GM11168 (cell line): Measurements from ENCODE around the gene MAPKAP1.

ENCODE experiments used
- in situ Hi-C: fragments of 300-500 bp; cut with MboI; formaldehyde crosslinking; loops from one replicate; pipeline ENCODE4 v1.12.0; 2022; ENCODE audit warnings: low sequenced_read_pairs; ENCODE audit not compliant: unreplicated experiment

Gene MAPKAP1

DNA sequence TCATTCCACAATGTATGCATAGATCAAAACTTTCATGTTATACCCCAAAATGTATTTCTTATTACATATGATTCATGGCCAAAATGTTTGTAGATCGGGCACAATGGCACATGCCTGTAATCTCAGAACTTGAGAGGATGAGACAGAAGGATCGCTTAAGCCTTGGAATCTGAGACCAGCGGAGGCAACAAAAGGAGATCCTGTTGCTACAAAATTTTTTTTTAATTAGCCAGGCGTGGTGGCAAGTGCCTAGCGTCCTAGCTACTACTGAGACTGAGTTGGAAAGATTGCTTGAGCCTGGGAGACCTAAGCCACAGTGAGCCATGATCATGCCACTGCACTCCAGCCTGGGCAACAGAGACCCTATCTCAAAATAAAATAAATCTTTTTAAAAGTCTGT, 89.9 kb downstream of the MAPKAP1 start:
- in situ Hi-C loops: no loop called here

DNA sequence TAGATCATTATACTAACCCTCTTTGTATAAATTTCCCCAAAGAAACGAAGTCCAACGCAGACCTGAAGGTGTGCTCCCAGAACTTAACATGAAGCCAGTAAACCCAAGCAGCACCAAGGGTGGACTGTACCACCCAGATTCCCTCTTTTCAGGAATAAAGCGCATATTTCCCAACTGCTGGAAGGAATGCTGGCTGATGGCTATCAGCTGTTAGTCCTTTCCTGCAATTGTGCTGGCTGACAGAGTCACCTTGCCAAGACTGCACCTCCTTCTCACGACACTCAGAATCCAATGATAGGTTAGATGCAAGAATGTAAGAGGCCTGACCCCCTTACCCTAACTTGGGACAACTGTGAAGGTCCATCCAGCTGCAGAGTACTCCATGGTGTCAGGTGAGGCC, 93.9 kb downstream of the MAPKAP1 start:
- in situ Hi-C loops: no loop called here

DNA sequence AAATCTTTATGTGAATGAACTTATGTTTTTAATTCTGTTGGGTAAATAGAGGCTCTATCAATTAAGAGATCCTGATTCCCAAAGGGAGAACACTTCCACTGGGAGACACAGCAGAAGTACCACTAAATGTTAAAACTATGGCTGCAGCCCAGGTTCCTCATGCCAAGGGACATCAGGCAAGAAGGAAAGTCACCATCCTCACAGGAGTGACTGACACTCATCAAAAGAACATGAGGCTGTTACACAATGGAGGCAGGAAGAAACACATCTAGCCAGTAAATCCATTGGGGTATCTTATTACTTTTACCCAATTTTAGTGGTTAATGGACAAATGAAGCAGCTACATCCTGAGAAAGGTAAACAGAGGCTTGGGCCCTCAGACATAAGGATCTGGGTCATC, 94.4 kb downstream of the MAPKAP1 start:
- in situ Hi-C loops: no loop called here

GRCh38 chr9:125611121-125611765, 95.8 kb downstream of the MAPKAP1 start:
- in situ Hi-C loops: no loop called here

GRCh38 chr9:125609744-125610143, 97.3 kb downstream of the MAPKAP1 start:
- in situ Hi-C loops: no loop called here

GRCh38 chr9:125608489-125609224, 98.4 kb downstream of the MAPKAP1 start:
- in situ Hi-C loops: no loop called here

DNA sequence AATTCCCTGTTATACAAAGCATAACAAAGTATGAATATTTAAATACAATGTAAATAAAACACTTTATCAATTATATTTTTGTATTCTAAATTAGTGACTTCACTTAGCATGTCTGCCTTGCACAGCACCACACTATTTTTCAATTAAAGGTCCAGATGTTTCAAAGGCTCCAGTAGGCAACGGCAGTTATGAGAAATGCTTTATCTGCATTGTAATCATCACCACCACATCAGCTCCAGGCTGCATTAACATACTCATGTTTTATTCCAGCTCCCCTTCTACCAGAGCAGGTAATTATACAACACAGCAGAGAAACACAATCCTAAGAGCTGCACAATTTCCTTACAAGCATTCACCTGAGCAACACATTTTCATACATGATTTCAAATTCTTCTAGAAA, 102.8 kb downstream of the MAPKAP1 start:
- in situ Hi-C loops: no loop called here

DNA sequence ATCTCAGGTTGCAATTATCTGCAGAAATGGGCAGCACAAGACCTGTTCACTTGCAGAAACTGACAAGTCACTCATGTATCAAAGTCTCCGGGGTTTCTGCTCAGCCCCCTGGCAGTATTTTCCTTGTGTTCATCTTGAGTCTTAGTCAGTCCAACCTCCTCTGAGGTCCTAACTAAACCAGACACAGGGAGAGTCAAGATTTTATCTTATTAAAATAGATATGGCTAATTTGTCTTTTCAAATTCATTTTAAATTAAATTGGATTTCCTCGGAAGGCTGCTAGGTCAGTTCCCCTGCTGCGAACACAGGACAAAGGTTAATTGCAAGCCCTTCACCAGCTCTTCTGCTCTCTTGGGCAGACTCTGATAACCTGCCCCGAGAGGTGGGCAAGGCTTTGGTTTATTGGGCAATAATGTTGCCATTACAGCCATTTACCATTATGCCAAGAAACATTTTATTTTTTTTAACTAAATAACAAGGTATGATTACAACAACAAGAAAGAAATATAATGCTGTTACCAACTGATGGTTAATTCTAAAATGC, 103.5 kb downstream of the MAPKAP1 start:
- in situ Hi-C loops: no loop called here

DNA sequence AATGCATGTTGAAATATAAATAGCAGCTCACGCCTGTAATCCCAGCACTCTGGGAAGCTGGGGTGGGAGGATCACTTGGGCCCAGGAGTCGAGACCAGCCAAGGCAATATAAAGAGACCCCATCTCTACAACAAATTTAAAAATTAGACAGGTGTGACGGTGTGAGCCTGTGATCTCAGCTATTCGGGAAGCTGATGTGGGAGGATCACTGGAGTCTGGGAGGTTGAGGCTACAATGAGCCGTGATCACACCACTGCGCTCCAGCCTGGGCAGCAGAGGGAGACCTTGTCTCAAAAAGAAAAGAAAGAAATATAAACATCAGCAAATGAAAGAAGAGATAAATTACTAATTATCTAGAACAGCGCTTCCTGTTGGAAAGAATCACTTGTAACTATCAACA, 105.0 kb downstream of the MAPKAP1 start:
- in situ Hi-C loops: no loop called here

GRCh38 chr9:125600194-125600593, 106.8 kb downstream of the MAPKAP1 start:
- in situ Hi-C loops: no loop called here

DNA sequence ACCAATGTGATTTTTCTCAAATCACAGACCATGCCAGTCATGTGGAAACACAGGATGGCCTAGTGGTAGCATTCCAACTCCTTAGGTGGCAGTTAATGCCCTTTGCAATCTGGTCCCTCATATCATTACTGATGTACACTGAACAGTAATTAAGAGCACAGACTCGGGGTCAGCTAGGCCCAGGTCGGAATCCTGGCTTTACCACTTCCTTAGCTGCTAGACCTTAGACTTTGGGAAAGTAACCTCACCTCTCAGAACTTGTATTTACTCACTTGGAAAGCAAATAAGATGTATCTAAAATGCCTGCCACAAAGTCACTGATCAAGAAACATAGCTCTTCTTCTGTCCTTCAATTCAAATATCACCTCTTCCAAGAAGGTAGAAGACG, 112.8 kb downstream of the MAPKAP1 start:
- in situ Hi-C loops: no loop called here

- in situ Hi-C loops: no loop called here
These were observed 113.3 kb downstream of the MAPKAP1 start for GRCh38 chr9:125593581-125594222.

- in situ Hi-C loops: no loop called here
These were observed 115.1 kb downstream of the MAPKAP1 start for GRCh38 chr9:125591888-125592287.

GRCh38 chr9:125591245-125591644, 115.8 kb downstream of the MAPKAP1 start:
- in situ Hi-C loops: no loop called here

DNA sequence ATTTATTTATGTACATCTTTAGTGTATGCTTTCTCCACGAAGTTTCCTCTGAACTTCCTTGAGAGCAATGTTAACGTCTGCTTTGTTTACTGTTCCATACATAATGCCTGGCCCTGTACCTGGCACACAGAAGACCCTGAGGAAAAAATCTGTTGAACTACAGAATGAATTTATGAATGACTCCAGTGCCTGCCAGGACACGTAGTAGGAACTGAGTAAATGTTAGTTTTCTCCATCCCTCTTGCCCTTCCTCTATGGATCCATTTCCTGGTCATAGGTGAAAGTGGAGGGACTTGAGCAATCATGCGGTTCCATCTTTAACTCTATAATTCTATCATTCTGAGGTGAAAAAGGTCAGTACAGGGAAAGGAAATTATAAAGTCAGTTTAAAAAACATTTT, 117.7 kb downstream of the MAPKAP1 start:
- in situ Hi-C loops: no loop called here

- in situ Hi-C loops: no loop called here
These were observed 119.1 kb downstream of the MAPKAP1 start for GRCh38 chr9:125587819-125588460.

DNA sequence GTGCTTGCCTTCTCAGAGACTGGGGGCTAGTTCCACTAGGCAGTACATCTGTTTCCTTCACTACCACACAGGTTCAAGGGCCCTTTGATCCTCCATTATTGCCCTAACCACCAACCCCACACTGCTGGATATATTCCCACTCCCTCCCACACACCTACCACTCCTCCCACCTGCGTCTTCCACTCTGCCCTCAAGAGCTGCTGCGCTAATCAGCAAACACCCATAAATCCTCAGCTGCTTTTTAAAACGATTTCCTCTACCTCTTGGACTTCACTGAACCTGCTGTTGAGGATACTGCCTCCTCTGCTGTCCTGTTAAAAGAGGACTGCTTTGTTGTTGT, 120.9 kb downstream of the MAPKAP1 start:
- in situ Hi-C loops: no loop called here

- in situ Hi-C loops: no loop called here
These were observed 121.4 kb downstream of the MAPKAP1 start for GRCh38 chr9:125585503-125586171.

GRCh38 chr9:125580701-125581286, 126.2 kb downstream of the MAPKAP1 start:
- in situ Hi-C loops: no loop called here
